Hindlimb muscle (tissue), 1 donor: ENCODE measurements around the gene VRK2. TPM values are rescaled to one million over a fixed set of nuclear protein-coding genes. Genes with fewer than 3 reads are reported as not detected.
"Not testable (repeated sequence)": the region's sequence is repeated elsewhere in the genome, so short reads cannot be mapped to it uniquely, and the experiment has no call there.

ENCODE experiments used
- DNase-seq: peaks from one replicate; pipeline ENCODE4 v3.0.0-alpha.2; 2013
- polyA plus RNA-seq: library from polyadenylated mRNA; unstranded; fragments of 120-200 nt; gene quantifications from one replicate; pipeline ENCODE4 v1.2.1, GENCODE V29; 2013; ENCODE audit not compliant: insufficient read length

VRK2 gene
- polyA plus RNA-seq, 1 donor: 14.6 TPM

- DNase-seq: not testable (repeated sequence)
Measured at GRCh38 chr2:58170334-58170933, 123.8 kb downstream of the VRK2 start.

DNA sequence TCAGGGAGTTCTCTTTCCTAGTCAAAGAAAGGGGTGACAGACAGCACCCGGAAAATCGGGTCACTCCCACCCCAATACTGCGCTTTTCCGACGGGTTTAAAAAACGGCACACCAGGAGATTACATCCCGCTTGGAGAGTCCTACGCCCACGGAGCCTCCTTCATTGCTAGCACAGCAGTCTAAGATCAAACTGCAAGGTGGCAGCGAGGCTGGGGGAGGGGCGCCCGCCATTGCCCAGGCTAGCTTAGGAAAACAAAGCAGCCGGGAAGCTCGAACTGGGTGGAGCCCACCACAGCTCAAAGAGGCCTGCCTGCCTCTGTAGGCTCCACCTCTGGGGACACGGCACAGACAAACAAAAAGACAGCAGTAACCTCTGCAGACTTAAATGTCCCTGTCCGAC lies 125.2 kb downstream of the VRK2 start:
- DNase-seq: not testable (repeated sequence)

DNA sequence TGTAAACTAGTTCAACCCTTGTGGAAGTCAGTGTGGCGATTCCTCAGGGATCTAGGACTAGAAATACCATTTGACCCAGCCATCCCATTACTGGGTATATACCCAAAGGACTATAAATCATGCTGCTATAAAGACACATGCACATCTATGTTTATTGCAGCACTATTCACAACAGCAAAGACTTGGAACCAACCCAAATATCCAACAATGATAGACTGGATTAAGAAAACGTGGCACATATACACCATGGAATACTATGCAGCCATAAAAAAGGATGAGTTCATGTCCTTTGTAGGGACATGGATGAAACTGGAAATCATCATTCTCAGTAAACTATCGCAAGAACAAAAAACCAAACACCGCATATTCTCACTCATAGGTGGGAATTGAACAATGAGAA lies 130.6 kb downstream of the VRK2 start:
- not testable (repeated sequence) for DNase-seq

GRCh38 chr2:58180175-58180574 lies 133.6 kb downstream of the VRK2 start:
- not testable (repeated sequence) for DNase-seq

DNA sequence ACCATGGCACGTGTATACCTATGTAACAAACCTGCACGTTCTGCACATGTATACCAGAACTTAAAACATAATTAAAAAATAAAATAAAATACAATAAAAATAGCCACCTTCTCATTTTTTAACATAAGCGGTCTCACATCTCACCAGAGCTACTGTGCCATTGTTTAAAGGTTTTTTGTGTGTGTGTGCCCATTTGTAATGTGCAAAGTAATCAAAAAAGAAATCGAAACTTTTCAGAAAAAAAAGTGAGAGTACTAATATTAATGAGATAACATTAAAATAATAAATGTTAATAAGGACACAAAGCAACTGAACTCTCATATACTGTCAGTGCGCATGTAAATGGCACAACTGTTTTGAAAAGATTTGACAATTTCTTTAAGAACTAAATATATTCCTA lies 134.0 kb downstream of the VRK2 start:
- DNase-seq: no peak

- DNase-seq: no peak
Measured at GRCh38 chr2:58182527-58182926, 135.9 kb downstream of the VRK2 start.

- no peak for DNase-seq
Measured at GRCh38 chr2:58186501-58186900, 139.9 kb downstream of the VRK2 start.

DNA sequence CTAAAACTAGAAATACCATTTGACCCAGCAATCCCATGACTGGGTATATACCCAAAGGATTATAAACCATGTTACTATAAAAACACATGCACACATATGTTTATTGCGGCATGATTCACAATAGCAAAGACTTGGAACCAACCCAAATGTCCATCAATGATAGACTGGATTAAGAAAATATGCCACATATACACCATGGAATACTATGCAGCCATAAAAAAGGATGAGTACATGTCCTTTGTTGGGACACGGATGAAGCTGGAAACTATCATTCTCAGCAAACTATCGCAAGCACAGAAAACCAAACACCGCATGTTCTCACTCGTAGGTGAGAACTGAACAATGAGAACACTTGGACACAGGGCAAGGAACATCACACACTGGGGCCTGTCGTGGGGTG lies 140.4 kb downstream of the VRK2 start:
- not testable (repeated sequence) for DNase-seq

DNA sequence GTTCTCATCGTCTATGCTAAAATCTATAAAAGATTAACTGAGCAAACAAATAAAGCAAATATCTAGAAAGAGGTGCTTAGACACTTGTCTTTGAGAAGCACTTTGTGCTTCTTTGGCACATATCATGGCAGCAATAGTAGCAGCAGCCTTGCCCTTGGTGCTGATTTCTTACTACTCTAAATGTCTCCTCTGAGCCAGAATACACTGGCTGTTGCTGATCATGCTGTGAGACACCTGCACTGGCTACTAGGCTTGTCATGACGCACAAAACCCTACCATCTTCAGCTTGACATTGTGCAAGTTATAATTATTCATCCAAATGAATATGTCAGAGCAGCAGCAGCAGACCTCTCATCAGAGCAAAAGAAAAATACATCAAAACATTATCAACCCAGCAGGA lies 147.9 kb downstream of the VRK2 start:
- DNase-seq: no peak

GRCh38 chr2:58195662-58196061 lies 149.1 kb downstream of the VRK2 start:
- DNase-seq: no peak

DNA sequence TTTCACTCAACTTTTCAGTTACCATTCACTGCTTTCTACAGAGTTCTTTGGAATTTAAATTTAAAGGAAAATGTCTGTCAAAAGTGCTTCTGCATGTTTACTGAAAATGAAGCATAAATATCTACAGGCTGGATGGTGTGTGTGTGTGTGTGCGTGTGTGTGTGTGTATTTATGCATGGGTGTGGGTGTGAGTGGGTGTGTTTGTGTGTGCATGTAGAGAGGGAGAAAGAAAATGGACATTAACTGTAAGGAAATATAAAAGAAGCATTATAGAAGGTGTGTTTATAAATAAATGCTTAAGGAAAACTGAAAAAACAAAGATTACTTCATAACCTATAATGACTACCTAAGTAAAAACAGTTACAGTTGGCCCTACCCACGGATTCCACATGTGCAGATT lies 151.3 kb downstream of the VRK2 start:
- DNase-seq: no peak

DNA sequence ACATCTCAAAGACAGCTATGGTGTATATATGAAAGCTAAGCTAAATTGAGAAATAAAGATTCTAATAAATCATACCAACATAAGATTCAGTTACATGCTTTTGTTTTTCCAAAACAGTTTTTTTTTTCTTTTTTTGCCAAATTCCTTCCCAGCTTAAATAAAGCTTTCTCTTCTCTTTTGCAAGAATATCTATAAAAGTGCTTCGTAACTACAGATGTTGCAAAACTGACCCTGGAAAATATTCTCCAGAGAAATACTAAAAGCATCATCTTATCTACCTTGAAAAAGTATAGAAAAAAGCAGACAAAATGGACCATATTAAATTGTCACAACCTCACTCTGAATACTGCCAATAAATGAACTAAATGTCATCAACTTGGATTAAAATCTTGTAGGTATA lies 155.8 kb downstream of the VRK2 start:
- no peak for DNase-seq

- no peak for DNase-seq
Measured at GRCh38 chr2:58203018-58203417, 156.4 kb downstream of the VRK2 start.

GRCh38 chr2:58204195-58204959 lies 157.8 kb downstream of the VRK2 start:
- no peak for DNase-seq

DNA sequence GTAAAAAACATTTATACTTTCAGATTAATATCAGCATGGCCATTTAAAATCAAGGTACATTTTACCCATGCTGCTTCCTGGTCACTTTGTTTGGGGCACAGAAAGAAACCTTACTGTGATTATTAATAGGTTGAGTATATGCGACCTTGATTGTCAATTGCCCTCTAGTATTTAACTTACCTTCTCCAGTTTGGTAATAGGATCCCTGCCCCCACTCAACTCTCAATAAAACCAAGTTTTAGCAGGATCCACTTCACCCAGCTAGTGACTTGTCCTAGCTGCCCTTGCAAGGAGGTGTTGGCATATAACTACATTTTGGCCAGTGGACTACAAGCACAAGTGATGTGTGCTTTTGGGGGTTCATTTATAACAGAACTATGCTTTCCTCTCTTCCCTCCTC lies 160.2 kb downstream of the VRK2 start:
- DNase-seq: no peak

DNA sequence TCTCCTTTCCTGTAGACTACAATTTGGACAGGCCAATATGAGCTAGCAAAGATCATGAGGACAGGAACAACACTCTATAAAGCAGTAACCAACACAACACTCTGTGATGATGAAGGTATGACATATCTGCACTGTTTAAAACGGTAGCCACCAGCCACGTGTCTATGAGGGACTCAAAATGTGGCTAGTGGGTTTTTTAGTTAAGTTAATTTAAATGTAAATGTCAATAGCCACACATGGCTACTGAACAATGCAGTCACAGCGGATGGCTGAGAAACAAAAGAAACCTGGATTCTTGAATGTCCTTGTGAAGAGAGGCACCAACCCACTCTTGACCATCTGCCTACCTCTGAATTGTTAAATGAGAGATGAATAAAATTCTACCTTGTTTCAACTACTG lies 160.6 kb downstream of the VRK2 start:
- no peak for DNase-seq

Other genes starting within 250 kb of the VRK2 start
- gene FANCL, start 194.5 kb downstream of the VRK2 start, polyA plus RNA-seq: 24.6 TPM